ENCODE measurements around the gene APOBEC3F.

Gene APOBEC3F

GRCh38 chr22:39101226-39101625, 60.6 kb downstream of the APOBEC3F start:
- no peak overlapping the region for H3K27ac Mint-ChIP-seq
- H3K4me3 Mint-ChIP-seq, result no peak overlapping the region
- H3K9me3 Mint-ChIP-seq, result no peaks in the 10 kb centered on the region
- H3K27me3 Mint-ChIP-seq (ENCODE audit: low read depth), result peaks cover 8% of the 10 kb centered on the region
- no peak for TF ChIP-seq CTCF (IDR thresholded peaks at IDR 0.05; ENCODE audit: unreplicated experiment in 3 of 3)
- H3K36me3 Mint-ChIP-seq (ENCODE audit: low read depth), result no peaks in the 10 kb centered on the region
- H3K4me1 Mint-ChIP-seq, result peaks cover 12% of the 10 kb centered on the region

GRCh38 chr22:39103431-39103830, 62.8 kb downstream of the APOBEC3F start:
- peaks cover 4% of the 10 kb centered on the region for H3K27me3 Mint-ChIP-seq (ENCODE audit: low read depth)
- no peak overlapping the region for H3K27ac Mint-ChIP-seq
- no peaks in the 10 kb centered on the region for H3K36me3 Mint-ChIP-seq (ENCODE audit: low read depth)
- H3K9me3 Mint-ChIP-seq, result no peaks in the 10 kb centered on the region
- H3K4me3 Mint-ChIP-seq, result no peak overlapping the region
- TF ChIP-seq CTCF (IDR thresholded peaks at IDR 0.05; ENCODE audit: unreplicated experiment in 3 of 3), result no peak
- H3K4me1 Mint-ChIP-seq, result peaks cover 8% of the 10 kb centered on the region

Data from nephron (organoid).